Measurements from ENCODE around the gene BICRA.

BICRA gene

GRCh38 chr19:47614559-47614958, 5.6 kb downstream of the BICRA start:
- DNase-seq (ENCODE audit: low spot score) (no peak), ATAC-seq (ENCODE audit: low read depth) (no peak)
- Histone ChIP-seq H3K27me3 (ENCODE audit: insufficient read depth, poor library complexity, severe bottlenecking) (no peaks in the 10 kb centered on the region), H3K36me3 (ENCODE audit: low read depth) (peaks cover 13% of the 10 kb centered on the region; the same call in 1 of the 2 replicates), H3K27ac (ENCODE audit: poor library complexity, severe bottlenecking) (no peak overlapping the region), H3K4me3 (ENCODE audit: severe bottlenecking) (no peak overlapping the region), H3K9me3 (ENCODE audit: severe bottlenecking) (no peaks in the 10 kb centered on the region), H3K4me1 (ENCODE audit: insufficient read depth, poor library complexity, severe bottlenecking) (peaks cover 3% of the 10 kb centered on the region)
- TF ChIP-seq, protein P1, sequence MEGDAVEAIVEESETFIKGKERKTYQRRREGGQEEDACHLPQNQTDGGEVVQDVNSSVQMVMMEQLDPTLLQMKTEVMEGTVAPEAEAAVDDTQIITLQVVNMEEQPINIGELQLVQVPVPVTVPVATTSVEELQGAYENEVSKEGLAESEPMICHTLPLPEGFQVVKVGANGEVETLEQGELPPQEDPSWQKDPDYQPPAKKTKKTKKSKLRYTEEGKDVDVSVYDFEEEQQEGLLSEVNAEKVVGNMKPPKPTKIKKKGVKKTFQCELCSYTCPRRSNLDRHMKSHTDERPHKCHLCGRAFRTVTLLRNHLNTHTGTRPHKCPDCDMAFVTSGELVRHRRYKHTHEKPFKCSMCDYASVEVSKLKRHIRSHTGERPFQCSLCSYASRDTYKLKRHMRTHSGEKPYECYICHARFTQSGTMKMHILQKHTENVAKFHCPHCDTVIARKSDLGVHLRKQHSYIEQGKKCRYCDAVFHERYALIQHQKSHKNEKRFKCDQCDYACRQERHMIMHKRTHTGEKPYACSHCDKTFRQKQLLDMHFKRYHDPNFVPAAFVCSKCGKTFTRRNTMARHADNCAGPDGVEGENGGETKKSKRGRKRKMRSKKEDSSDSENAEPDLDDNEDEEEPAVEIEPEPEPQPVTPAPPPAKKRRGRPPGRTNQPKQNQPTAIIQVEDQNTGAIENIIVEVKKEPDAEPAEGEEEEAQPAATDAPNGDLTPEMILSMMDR (IDR thresholded peaks at IDR 0.05; ENCODE audit: poor library complexity, severe bottlenecking), result no peak

- Histone ChIP-seq H3K4me1 (ENCODE audit: insufficient read depth, poor library complexity, severe bottlenecking) (peaks cover 3% of the 10 kb centered on the region), H3K4me3 (ENCODE audit: severe bottlenecking) (no peak overlapping the region), H3K27ac (ENCODE audit: poor library complexity, severe bottlenecking) (no peak overlapping the region), H3K36me3 (ENCODE audit: low read depth) (peaks cover 13% of the 10 kb centered on the region; the same call in 1 of the 2 replicates), H3K9me3 (ENCODE audit: severe bottlenecking) (no peaks in the 10 kb centered on the region), H3K27me3 (ENCODE audit: insufficient read depth, poor library complexity, severe bottlenecking) (no peaks in the 10 kb centered on the region)
- ATAC-seq (ENCODE audit: low read depth) (no peak), DNase-seq (ENCODE audit: low spot score) (no peak)
- TF ChIP-seq, protein P1 (IDR thresholded peaks at IDR 0.05; ENCODE audit: poor library complexity, severe bottlenecking), result no peak
These were observed 6.3 kb downstream of the BICRA start for GRCh38 chr19:47615230-47615629.

DNA sequence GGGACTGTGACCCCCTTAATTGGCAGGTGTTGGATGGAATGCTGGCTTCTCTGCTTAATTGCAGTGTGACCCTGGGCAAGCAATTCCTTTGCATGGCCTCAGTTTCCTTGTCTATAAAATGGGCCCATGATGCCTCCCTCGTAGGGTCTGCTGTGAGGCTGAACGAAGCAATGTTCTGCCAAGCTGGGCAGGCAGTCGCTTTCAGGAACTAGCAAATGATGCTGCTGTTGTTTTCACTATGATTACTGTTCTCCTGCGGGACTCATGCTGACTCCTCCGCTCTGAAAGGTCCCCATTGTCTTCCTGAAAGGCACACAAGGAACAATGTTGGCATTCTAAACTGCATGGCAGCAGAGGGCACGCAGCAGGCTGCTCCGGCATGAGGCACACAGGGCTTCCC, 6.8 kb downstream of the BICRA start:
- DNase-seq (ENCODE audit: low spot score) (no peak), ATAC-seq (ENCODE audit: low read depth) (no peak)
- Histone ChIP-seq H3K27me3 (ENCODE audit: insufficient read depth, poor library complexity, severe bottlenecking) (no peaks in the 10 kb centered on the region), H3K4me3 (ENCODE audit: severe bottlenecking) (no peak overlapping the region), H3K9me3 (ENCODE audit: severe bottlenecking) (no peaks in the 10 kb centered on the region), H3K36me3 (ENCODE audit: low read depth) (peaks cover 13% of the 10 kb centered on the region; the same call in 1 of the 2 replicates), H3K4me1 (ENCODE audit: insufficient read depth, poor library complexity, severe bottlenecking) (peaks cover under 1% of the 10 kb centered on the region), H3K27ac (ENCODE audit: poor library complexity, severe bottlenecking) (no peak overlapping the region)
- TF ChIP-seq, protein P1 (IDR thresholded peaks at IDR 0.05; ENCODE audit: poor library complexity, severe bottlenecking), result no peak

DNA sequence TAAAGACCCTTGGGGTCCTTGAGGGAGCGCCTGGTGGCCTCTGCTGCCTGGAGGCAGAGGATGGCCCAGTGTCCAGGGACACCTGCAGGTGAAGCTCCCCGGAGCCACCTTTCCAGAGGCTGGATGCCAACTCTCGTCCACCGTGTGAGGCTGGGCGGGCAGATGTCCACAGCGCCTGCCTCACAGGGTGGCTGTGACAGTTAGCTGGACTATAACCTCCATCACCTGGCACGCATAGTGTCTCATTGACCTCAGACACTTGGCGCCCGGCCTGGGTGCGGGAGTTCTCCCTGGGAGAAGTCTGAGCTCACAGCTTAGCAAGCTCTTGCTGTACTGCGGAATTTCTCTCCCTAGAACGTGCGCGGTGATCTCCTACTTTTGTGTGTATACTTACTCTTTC, 9.8 kb downstream of the BICRA start:
- Histone ChIP-seq H3K4me1 (ENCODE audit: insufficient read depth, poor library complexity, severe bottlenecking) (peaks cover 7% of the 10 kb centered on the region), H3K27me3 (ENCODE audit: insufficient read depth, poor library complexity, severe bottlenecking) (no peaks in the 10 kb centered on the region), H3K9me3 (ENCODE audit: severe bottlenecking) (no peaks in the 10 kb centered on the region), H3K36me3 (ENCODE audit: low read depth) (peaks cover 12% of the 10 kb centered on the region; the same call in 1 of the 2 replicates), H3K4me3 (ENCODE audit: severe bottlenecking) (no peak overlapping the region), H3K27ac (ENCODE audit: poor library complexity, severe bottlenecking) (no peak overlapping the region)
- TF ChIP-seq, protein P1 (IDR thresholded peaks at IDR 0.05; ENCODE audit: poor library complexity, severe bottlenecking), result no peak
- no peak for ATAC-seq (ENCODE audit: low read depth)
- no peak for DNase-seq (ENCODE audit: low spot score)

- ATAC-seq (ENCODE audit: low read depth) (no peak), DNase-seq (ENCODE audit: low spot score) (no peak)
- no peak overlapping the region for H3K4me3 ChIP-seq (ENCODE audit: severe bottlenecking)
- TF ChIP-seq, protein P1 (IDR thresholded peaks at IDR 0.05; ENCODE audit: poor library complexity, severe bottlenecking), result no peak
- H3K36me3 ChIP-seq (ENCODE audit: low read depth), result peaks cover 12% of the 10 kb centered on the region; the same call in 1 of the 2 replicates
- H3K9me3 ChIP-seq (ENCODE audit: severe bottlenecking), result no peaks in the 10 kb centered on the region
- no peak overlapping the region for H3K27ac ChIP-seq (ENCODE audit: poor library complexity, severe bottlenecking)
- H3K27me3 ChIP-seq (ENCODE audit: insufficient read depth, poor library complexity, severe bottlenecking), result no peaks in the 10 kb centered on the region
- peaks cover 13% of the 10 kb centered on the region for H3K4me1 ChIP-seq (ENCODE audit: insufficient read depth, poor library complexity, severe bottlenecking)
These were observed 10.8 kb downstream of the BICRA start for GRCh38 chr19:47619763-47620162.

All from RWPE2 (cell line).